22Rv1 (cell line): ENCODE measurements around the gene MYH9.

ENCODE experiments used
- ZFX ChIP-seq: fragments of 450-650 bp; IDR thresholded peaks from 2 replicates; pipeline ENCODE4 v1.6.1; 2017; ENCODE audit warnings: antibody characterized with exemption, borderline replicate concordance
- TF ChIP-seq, protein P1 (sequence below): fragments of 450-650 bp; IDR thresholded peaks from 2 replicates; pipeline ENCODE4 v1.5.1; 2017; ENCODE audit warnings: mild to moderate bottlenecking

DNA sequence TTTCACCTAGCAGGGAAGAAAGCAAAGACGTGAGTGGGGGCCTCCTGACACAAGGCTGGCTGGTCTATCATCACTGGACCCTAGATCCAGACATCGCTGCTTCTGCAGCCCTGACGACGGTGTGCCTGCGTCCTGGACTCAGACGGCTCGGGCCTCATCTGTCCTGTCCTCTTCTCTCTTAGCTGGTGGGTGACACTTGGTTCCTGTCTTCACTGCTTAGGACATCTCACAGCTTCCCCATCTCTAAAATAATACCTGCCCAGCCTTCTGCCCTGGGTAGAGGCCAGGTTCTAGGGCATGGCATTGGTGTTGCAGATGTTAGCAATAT is 93.5 kb downstream of the MYH9 start:
- TF ChIP-seq, protein P1, sequence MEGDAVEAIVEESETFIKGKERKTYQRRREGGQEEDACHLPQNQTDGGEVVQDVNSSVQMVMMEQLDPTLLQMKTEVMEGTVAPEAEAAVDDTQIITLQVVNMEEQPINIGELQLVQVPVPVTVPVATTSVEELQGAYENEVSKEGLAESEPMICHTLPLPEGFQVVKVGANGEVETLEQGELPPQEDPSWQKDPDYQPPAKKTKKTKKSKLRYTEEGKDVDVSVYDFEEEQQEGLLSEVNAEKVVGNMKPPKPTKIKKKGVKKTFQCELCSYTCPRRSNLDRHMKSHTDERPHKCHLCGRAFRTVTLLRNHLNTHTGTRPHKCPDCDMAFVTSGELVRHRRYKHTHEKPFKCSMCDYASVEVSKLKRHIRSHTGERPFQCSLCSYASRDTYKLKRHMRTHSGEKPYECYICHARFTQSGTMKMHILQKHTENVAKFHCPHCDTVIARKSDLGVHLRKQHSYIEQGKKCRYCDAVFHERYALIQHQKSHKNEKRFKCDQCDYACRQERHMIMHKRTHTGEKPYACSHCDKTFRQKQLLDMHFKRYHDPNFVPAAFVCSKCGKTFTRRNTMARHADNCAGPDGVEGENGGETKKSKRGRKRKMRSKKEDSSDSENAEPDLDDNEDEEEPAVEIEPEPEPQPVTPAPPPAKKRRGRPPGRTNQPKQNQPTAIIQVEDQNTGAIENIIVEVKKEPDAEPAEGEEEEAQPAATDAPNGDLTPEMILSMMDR: no peak
- no peak for TF ChIP-seq ZFX
